Osteoblast (primary cell): ENCODE data around the gene PLPP4. TPM values are rescaled to one million over a fixed set of nuclear protein-coding genes. Genes with fewer than 3 reads are reported as not detected.

Experiments
- DNase-seq: peaks from one replicate; pipeline ENCODE4 v3.0.0; 2011; ENCODE audit warnings: low spot score, mixed read lengths; ENCODE audit not compliant: insufficient read length; ENCODE audit errors: missing footprints
- H2AFZ ChIP-seq: 2 replicates; pipeline ENCODE4 v1.6.0; 2011; ENCODE audit warnings: mild to moderate bottlenecking, low read length
- H3K27ac ChIP-seq: 2 replicates; pipeline ENCODE4 v1.5.1; 2011; ENCODE audit warnings: mild to moderate bottlenecking, low read depth, low read length, moderate library complexity
- H3K27me3 ChIP-seq: 2 replicates; pipeline ENCODE4 v1.6.0; 2012; ENCODE audit warnings: mild to moderate bottlenecking, control low read depth, inconsistent platforms, low read length, moderate library complexity; ENCODE audit not compliant: insufficient read depth
- H3K36me3 ChIP-seq: 2 replicates; pipeline ENCODE4 v1.5.1; 2011; ENCODE audit warnings: mild to moderate bottlenecking, low read length, control low read depth, moderate library complexity; ENCODE audit not compliant: insufficient read depth
- H3K4me1 ChIP-seq: 2 replicates; pipeline ENCODE4 v1.5.1; 2011; ENCODE audit warnings: mild to moderate bottlenecking, low read length, control low read depth, moderate library complexity; ENCODE audit not compliant: insufficient read depth
- H3K4me2 ChIP-seq: 2 replicates; pipeline ENCODE4 v1.6.0; 2011; ENCODE audit warnings: mild to moderate bottlenecking, low read length; ENCODE audit not compliant: insufficient read depth
- H3K4me3 ChIP-seq: fragments of 200-600 bp; sonication (generic); 3 replicates; pipeline ENCODE4 v1.5.1; 2012; ENCODE audit warnings: mild to moderate bottlenecking, low read length, inconsistent platforms; ENCODE audit not compliant: insufficient read depth
- H3K79me2 ChIP-seq: 2 replicates; pipeline ENCODE4 v1.6.0; 2012; ENCODE audit warnings: mild to moderate bottlenecking, low read length, control low read depth, inconsistent platforms; ENCODE audit not compliant: insufficient read depth
- H3K9me3 ChIP-seq: 2 replicates; pipeline ENCODE4 v1.5.1; 2011; ENCODE audit warnings: low read depth, low read length, control low read depth
- H4K20me1 ChIP-seq: 2 replicates; pipeline ENCODE4 v1.6.0; 2012; ENCODE audit warnings: mild to moderate bottlenecking, low read length, control low read depth; ENCODE audit not compliant: insufficient read depth
- total RNA-seq: library from RNA; depleted of rRNA; stranded (reverse); fragments of >200 nt; gene quantifications from 2 replicates; pipeline ENCODE4 v1.2.3, GENCODE V29; 2012
- TF ChIP-seq, protein P1 (sequence below): IDR thresholded peaks from 2 replicates; pipeline ENCODE4 v1.5.1; 2011; ENCODE audit warnings: mild to moderate bottlenecking, low read depth, low read length, moderate library complexity; ENCODE audit errors: extremely low read depth

The PLPP4 gene
- total RNA-seq, 1 donor, result 8.0 TPM

DNA sequence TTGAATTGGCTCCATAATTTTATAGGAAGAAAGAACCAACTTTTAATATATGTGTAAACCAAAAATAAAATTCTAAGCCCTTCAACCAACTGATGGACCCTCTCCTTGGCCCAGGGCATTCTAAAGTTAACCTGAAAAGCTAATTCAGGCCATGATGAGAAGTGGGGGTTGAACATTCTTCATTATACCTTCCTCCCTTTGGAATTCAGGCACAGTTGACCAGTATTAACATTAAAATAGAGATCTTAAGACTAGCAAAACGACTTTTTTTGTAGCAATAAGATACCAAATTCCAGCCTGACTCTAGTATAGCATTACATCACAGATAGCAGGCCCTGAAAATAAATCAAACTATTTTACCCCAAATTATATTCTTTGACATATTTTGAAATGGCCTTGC is 173.2 kb downstream of the PLPP4 start:
- no peaks in the 10 kb centered on the region for H3K4me1 ChIP-seq
- TF ChIP-seq, protein P1, sequence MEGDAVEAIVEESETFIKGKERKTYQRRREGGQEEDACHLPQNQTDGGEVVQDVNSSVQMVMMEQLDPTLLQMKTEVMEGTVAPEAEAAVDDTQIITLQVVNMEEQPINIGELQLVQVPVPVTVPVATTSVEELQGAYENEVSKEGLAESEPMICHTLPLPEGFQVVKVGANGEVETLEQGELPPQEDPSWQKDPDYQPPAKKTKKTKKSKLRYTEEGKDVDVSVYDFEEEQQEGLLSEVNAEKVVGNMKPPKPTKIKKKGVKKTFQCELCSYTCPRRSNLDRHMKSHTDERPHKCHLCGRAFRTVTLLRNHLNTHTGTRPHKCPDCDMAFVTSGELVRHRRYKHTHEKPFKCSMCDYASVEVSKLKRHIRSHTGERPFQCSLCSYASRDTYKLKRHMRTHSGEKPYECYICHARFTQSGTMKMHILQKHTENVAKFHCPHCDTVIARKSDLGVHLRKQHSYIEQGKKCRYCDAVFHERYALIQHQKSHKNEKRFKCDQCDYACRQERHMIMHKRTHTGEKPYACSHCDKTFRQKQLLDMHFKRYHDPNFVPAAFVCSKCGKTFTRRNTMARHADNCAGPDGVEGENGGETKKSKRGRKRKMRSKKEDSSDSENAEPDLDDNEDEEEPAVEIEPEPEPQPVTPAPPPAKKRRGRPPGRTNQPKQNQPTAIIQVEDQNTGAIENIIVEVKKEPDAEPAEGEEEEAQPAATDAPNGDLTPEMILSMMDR, result no peak
- no peaks in the 10 kb centered on the region for H3K79me2 ChIP-seq
- H3K36me3 ChIP-seq, result no peaks in the 10 kb centered on the region
- no peak overlapping the region for H2AFZ ChIP-seq
- no peak for DNase-seq
- no peaks in the 10 kb centered on the region for H4K20me1 ChIP-seq
- H3K27ac ChIP-seq, result no peak overlapping the region
- H3K27me3 ChIP-seq, result no peaks in the 10 kb centered on the region
- H3K4me2 ChIP-seq, result no peak overlapping the region
- H3K4me3 ChIP-seq, result no peak overlapping the region
- H3K9me3 ChIP-seq, result no peaks in the 10 kb centered on the region

DNA sequence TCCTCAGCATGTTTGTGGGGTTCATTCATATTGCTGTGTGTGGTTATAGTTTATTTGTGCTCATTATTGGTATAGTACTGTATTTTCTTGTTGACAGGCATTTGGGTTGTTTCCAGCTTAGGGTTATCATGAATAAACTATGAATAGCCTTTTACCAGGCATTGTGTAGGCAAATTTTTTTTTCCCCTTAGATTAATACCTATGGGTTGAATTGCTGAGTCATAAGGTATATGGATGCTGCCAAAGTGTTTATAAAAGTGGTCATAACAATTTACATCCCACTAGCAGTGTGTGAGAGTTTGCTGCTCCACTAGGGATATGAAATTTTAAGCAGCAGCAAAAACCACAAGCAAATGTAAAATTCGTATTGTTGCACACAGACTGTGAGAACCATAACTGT is 175.0 kb downstream of the PLPP4 start:
- H3K4me1 ChIP-seq, result no peaks in the 10 kb centered on the region
- no peak overlapping the region for H3K27ac ChIP-seq
- DNase-seq, result no peak

DNA sequence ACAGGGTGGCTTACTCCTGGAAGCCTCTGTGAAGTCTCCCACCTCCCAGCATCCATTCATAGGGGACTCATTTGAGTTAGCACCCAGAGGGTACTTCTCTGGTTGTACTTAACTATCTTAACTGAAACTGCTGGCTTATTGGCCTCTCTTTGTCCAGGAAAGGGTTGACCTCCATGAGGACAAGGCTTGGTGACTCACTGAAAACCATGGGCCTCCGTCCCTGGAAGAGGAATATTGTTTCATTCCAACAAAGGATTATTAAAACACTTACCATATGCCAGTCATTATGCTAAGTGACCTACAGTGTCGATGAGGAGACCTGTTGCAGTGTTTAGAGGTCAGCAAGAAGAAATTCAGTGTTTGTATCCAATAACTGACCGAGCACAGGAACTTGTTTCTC is 175.9 kb downstream of the PLPP4 start:
- no peaks in the 10 kb centered on the region for H3K9me3 ChIP-seq
- no peak overlapping the region for H2AFZ ChIP-seq
- H4K20me1 ChIP-seq, result no peaks in the 10 kb centered on the region
- H3K27ac ChIP-seq, result no peak overlapping the region
- no peak overlapping the region for H3K4me2 ChIP-seq
- H3K4me1 ChIP-seq, result no peaks in the 10 kb centered on the region
- DNase-seq, result no peak
- H3K27me3 ChIP-seq, result no peaks in the 10 kb centered on the region
- no peaks in the 10 kb centered on the region for H3K36me3 ChIP-seq
- TF ChIP-seq, protein P1, result no peak
- no peaks in the 10 kb centered on the region for H3K79me2 ChIP-seq
- H3K4me3 ChIP-seq, result no peak overlapping the region

More for the DNA sequence above, 175.0 kb downstream of the PLPP4 start:
- Histone ChIP-seq H3K4me2 (no peak overlapping the region), H3K79me2 (no peaks in the 10 kb centered on the region), H3K36me3 (no peaks in the 10 kb centered on the region), H3K9me3 (no peaks in the 10 kb centered on the region), H4K20me1 (no peaks in the 10 kb centered on the region), H3K4me3 (no peak overlapping the region), H3K27me3 (no peaks in the 10 kb centered on the region), H2AFZ (no peak overlapping the region)
- TF ChIP-seq, protein P1, result no peak

DNA sequence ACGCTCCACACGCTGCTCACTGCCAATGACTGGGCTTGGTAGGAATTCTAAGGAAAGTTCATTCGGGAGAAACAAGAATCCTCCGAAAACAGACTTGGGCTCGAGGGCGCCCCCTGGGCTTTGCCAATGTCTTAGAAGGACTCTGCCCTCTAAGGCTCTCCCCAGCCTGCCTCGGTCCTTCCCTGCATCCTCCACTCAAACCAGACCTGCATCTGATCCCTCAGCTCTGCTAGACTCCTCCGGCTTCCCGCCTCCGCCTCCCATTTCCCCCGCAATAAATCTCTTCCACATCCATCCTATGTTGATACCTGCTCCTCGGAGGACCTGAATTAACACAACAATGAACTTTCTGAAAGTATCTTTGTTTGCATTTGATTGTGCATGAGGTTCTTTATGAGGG is 177.6 kb downstream of the PLPP4 start:
- Histone ChIP-seq H3K27me3 (no peaks in the 10 kb centered on the region), H3K36me3 (no peaks in the 10 kb centered on the region), H3K4me3 (no peak overlapping the region), H3K4me2 (no peak overlapping the region), H2AFZ (no peak overlapping the region), H3K27ac (no peak overlapping the region), H3K4me1 (no peaks in the 10 kb centered on the region), H4K20me1 (no peaks in the 10 kb centered on the region), H3K9me3 (no peaks in the 10 kb centered on the region), H3K79me2 (no peaks in the 10 kb centered on the region)
- DNase-seq, result no peak
- TF ChIP-seq, protein P1, result no peak
